ENCODE measurements around the gene KDM4B. TPM values are rescaled to one million over a fixed set of nuclear protein-coding genes. Genes with fewer than 3 reads are reported as not detected.

KDM4B gene
- total RNA-seq, 1 experiment from 2014 or later = 35.9 TPM

DNA sequence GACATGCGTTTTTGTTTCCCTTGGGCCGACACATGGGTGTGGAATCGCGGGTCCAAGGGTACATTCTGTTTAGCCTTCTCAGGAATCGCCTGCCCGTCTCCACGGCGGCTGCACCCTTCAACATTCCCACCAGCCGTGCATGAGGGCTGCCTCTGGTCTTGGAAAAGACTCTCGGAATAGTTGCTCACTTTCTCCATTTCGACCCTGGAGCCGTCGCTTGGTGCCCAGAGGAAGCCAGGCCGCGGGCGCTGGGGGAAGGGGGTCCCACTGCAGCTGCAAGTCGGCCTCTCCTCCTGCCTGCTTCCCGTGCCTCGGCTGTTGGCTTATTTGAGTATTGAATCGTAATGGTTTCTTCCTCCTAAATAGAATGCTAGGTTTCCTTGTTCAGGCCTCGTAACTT lies 51.5 kb downstream of the KDM4B start:
- Histone ChIP-seq H3K79me2 (ENCODE audit: insufficient read depth, low read length) (0 out of 2 replicates have a peak, but pooled peaks cover 10% of the 10 kb centered on the region), H3K9me2 (ENCODE audit: insufficient read depth) (no peaks in the 10 kb centered on the region), H3K36me3 (ENCODE audit: control insufficient read depth in 1 of 2, insufficient read depth in 2 of 2, low read length in 2 of 2) (peaks cover 4 to 5% of the 10 kb centered on the region in 2 experiments; a peak in 1 of 4 replicates), H2AFZ (ENCODE audit: low read depth, low read length, poor library complexity, severe bottlenecking) (no peak overlapping the region), H4K20me1 (ENCODE audit: insufficient read depth) (no peaks in the 10 kb centered on the region), H3K9me3 (ENCODE audit: control insufficient read depth in 1 of 2, insufficient read depth in 1 of 2, low read depth in 1 of 2, low read length in 2 of 2) (peaks cover 0 to 14% of the 10 kb centered on the region in 2 experiments; a peak in 1 of 4 replicates), H3K27me3 (ENCODE audit: insufficient read depth, low read length) (no peaks in the 10 kb centered on the region), H3K4me2 (ENCODE audit: low read length) (no peak overlapping the region), H3K27ac (ENCODE audit: low read depth, low read length) (no peak overlapping the region), H3K9ac (ENCODE audit: low read length) (no peak overlapping the region), H3K4me3 (replicated peaks in 1 of 2; ENCODE audit: low read depth in 1 of 2, low read length in 2 of 2) (no peak overlapping the region), H3K4me1 (ENCODE audit: control insufficient read depth in 1 of 2, insufficient read depth in 2 of 2, low read length in 2 of 2) (peaks cover 2 to 12% of the 10 kb centered on the region in 2 experiments; a peak in 3 of 4 replicates)
- no TSS peak for BruUV-seq (replicated peaks)
- CTCF ChIA-PET = no interaction called here
- RAD21 ChIA-PET (ENCODE audit: low non-redundant PET in 1 of 2, low total read pairs in 2 of 2, uncharacterized antibody in 2 of 2, unreplicated experiment in 2 of 2) = no interaction called here
- ATAC-seq (no peak), DNase-seq (ENCODE audit: low read depth, low spot score) (no peak)
- TF ChIP-seq MAX (IDR thresholded peaks at IDR 0.05) = no peak
- no peak for TF ChIP-seq EZH2phosphoT487 (IDR thresholded peaks at IDR 0.05; ENCODE audit: borderline replicate concordance)
- no peak for TF ChIP-seq CEBPB (IDR thresholded peaks at IDR 0.05; ENCODE audit: low read depth)
- no peak for TF ChIP-seq EZH2 (IDR thresholded peaks at IDR 0.05)
- POLR2A ChIA-PET = no interaction called here
- intact Hi-C loops (cut with micrococcal nuclease) = no loop called here

DNA sequence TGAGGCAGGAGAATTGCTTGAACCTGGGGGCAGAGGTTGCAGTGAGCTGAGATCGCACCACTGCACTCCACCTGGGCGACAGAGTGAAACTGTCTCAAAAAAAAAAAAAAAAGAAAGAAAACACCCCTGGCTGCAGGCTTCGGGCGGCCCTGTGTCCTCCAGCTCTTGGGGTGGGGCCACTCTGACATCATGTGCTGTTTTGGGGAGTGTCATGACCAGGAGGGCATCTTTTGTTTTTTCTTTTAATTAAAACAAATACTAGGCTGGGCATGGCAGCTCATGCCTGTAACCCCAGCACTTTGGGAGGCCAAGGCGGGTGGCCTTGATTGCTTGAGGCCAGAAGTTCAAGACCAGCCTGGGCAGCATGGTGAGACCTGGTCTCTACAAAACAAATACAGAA lies 52.1 kb downstream of the KDM4B start:
- DNase-seq (ENCODE audit: low read depth, low spot score) (no peak), ATAC-seq (no peak)
- RAD21 ChIA-PET (ENCODE audit: low non-redundant PET in 1 of 2, low total read pairs in 2 of 2, uncharacterized antibody in 2 of 2, unreplicated experiment in 2 of 2) = no interaction called here
- H3K27me3 ChIP-seq (ENCODE audit: insufficient read depth, low read length) = no peaks in the 10 kb centered on the region
- no peak overlapping the region for H3K9ac ChIP-seq (ENCODE audit: low read length)
- H3K36me3 ChIP-seq (ENCODE audit: control insufficient read depth in 1 of 2, insufficient read depth in 2 of 2, low read length in 2 of 2) = peaks cover 4 to 5% of the 10 kb centered on the region in 2 experiments; a peak in 1 of 4 replicates
- no peak overlapping the region for H3K27ac ChIP-seq (ENCODE audit: low read depth, low read length)
- CTCF ChIA-PET = no interaction called here
- intact Hi-C loops (cut with micrococcal nuclease) = no loop called here
- POLR2A ChIA-PET = no interaction called here
- peaks cover 3 to 15% of the 10 kb centered on the region in 2 experiments for H3K4me1 ChIP-seq (ENCODE audit: control insufficient read depth in 1 of 2, insufficient read depth in 2 of 2, low read length in 2 of 2)
- no peak overlapping the region for H3K4me2 ChIP-seq (ENCODE audit: low read length)
- H3K79me2 ChIP-seq (ENCODE audit: insufficient read depth, low read length) = 0 out of 2 replicates have a peak, but pooled peaks cover 10% of the 10 kb centered on the region
- no peak for TF ChIP-seq CBX3 (IDR thresholded peaks at IDR 0.05; ENCODE audit: low read depth)
- TF ChIP-seq FOSL1 (IDR thresholded peaks at IDR 0.05; ENCODE audit: low read depth) = no peak
- TF ChIP-seq SP1 (IDR thresholded peaks at IDR 0.05; ENCODE audit: low read depth) = no peak
- TF ChIP-seq ZFX (IDR thresholded peaks at IDR 0.05) = no peak
- TF ChIP-seq, protein P1, sequence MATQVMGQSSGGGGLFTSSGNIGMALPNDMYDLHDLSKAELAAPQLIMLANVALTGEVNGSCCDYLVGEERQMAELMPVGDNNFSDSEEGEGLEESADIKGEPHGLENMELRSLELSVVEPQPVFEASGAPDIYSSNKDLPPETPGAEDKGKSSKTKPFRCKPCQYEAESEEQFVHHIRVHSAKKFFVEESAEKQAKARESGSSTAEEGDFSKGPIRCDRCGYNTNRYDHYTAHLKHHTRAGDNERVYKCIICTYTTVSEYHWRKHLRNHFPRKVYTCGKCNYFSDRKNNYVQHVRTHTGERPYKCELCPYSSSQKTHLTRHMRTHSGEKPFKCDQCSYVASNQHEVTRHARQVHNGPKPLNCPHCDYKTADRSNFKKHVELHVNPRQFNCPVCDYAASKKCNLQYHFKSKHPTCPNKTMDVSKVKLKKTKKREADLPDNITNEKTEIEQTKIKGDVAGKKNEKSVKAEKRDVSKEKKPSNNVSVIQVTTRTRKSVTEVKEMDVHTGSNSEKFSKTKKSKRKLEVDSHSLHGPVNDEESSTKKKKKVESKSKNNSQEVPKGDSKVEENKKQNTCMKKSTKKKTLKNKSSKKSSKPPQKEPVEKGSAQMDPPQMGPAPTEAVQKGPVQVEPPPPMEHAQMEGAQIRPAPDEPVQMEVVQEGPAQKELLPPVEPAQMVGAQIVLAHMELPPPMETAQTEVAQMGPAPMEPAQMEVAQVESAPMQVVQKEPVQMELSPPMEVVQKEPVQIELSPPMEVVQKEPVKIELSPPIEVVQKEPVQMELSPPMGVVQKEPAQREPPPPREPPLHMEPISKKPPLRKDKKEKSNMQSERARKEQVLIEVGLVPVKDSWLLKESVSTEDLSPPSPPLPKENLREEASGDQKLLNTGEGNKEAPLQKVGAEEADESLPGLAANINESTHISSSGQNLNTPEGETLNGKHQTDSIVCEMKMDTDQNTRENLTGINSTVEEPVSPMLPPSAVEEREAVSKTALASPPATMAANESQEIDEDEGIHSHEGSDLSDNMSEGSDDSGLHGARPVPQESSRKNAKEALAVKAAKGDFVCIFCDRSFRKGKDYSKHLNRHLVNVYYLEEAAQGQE (IDR thresholded peaks at IDR 0.05; ENCODE audit: low read depth) = no peak
- TF ChIP-seq EZH2phosphoT487 (IDR thresholded peaks at IDR 0.05; ENCODE audit: borderline replicate concordance) = no peak
- TF ChIP-seq, protein P2, sequence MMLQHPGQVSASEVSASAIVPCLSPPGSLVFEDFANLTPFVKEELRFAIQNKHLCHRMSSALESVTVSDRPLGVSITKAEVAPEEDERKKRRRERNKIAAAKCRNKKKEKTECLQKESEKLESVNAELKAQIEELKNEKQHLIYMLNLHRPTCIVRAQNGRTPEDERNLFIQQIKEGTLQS (IDR thresholded peaks at IDR 0.05) = no peak
- no peaks in the 10 kb centered on the region for H4K20me1 ChIP-seq (ENCODE audit: insufficient read depth)
- H2AFZ ChIP-seq (ENCODE audit: low read depth, low read length, poor library complexity, severe bottlenecking) = no peak overlapping the region
- H3K4me3 ChIP-seq (replicated peaks in 1 of 2; ENCODE audit: low read depth in 1 of 2, low read length in 2 of 2) = no peak overlapping the region
- H3K9me3 ChIP-seq (ENCODE audit: control insufficient read depth in 1 of 2, insufficient read depth in 1 of 2, low read depth in 1 of 2, low read length in 2 of 2) = peaks cover 0 to 14% of the 10 kb centered on the region in 2 experiments; a peak in 1 of 4 replicates
- no TSS peak for BruUV-seq (replicated peaks)
- no peaks in the 10 kb centered on the region for H3K9me2 ChIP-seq (ENCODE audit: insufficient read depth)

Data from HCT116 (cell line).